ENCODE data around the gene SEC14L2. TPM values are rescaled to one million over a fixed set of nuclear protein-coding genes. Genes with fewer than 3 reads are reported as not detected.

SEC14L2 gene
- total and polyA plus RNA-seq, 2 experiments from 2014 or later: 2.5 to 4.2 TPM

DNA sequence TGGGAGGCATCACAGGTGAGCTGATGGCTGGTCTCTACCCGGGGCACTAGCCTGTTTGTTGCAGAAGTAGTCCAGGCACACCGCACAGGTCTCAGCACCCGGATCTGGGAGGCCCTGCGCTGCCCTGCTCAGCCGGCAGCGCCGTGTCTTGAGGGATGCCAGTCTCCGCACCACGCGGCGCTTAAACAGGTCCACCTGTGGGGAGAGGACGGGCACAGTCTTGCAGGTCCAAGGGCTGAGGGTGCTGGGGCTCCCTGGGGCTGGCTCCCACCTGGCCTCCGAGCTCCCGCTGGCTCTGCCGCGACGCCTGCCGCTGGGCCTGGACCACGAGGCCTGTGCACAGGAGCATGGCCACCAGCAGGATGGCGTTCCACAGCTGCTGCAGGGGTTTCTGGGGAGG lies 16.8 kb upstream of the SEC14L2 start:
- no peaks in the 10 kb centered on the region for H3K4me1 ChIP-seq (ENCODE audit: insufficient read depth)
- no peak overlapping the region for H3K4me3 ChIP-seq
- Mint-ChIP-seq H3K9me3 (no peaks in the 10 kb centered on the region), H3K36me3 (ENCODE audit: low read depth) (peaks cover 19% of the 10 kb centered on the region), H3K27ac (no peak overlapping the region), H3K4me3 (no peak overlapping the region), H3K27me3 (ENCODE audit: insufficient read depth, low read depth, poor library complexity) (peaks cover 9% of the 10 kb centered on the region), H3K4me1 (no peaks in the 10 kb centered on the region)
- no peak for DNase-seq (ENCODE audit: low spot score)
- no peaks in the 10 kb centered on the region for H3K27me3 ChIP-seq (ENCODE audit: insufficient read depth)
- TF ChIP-seq, protein P1, sequence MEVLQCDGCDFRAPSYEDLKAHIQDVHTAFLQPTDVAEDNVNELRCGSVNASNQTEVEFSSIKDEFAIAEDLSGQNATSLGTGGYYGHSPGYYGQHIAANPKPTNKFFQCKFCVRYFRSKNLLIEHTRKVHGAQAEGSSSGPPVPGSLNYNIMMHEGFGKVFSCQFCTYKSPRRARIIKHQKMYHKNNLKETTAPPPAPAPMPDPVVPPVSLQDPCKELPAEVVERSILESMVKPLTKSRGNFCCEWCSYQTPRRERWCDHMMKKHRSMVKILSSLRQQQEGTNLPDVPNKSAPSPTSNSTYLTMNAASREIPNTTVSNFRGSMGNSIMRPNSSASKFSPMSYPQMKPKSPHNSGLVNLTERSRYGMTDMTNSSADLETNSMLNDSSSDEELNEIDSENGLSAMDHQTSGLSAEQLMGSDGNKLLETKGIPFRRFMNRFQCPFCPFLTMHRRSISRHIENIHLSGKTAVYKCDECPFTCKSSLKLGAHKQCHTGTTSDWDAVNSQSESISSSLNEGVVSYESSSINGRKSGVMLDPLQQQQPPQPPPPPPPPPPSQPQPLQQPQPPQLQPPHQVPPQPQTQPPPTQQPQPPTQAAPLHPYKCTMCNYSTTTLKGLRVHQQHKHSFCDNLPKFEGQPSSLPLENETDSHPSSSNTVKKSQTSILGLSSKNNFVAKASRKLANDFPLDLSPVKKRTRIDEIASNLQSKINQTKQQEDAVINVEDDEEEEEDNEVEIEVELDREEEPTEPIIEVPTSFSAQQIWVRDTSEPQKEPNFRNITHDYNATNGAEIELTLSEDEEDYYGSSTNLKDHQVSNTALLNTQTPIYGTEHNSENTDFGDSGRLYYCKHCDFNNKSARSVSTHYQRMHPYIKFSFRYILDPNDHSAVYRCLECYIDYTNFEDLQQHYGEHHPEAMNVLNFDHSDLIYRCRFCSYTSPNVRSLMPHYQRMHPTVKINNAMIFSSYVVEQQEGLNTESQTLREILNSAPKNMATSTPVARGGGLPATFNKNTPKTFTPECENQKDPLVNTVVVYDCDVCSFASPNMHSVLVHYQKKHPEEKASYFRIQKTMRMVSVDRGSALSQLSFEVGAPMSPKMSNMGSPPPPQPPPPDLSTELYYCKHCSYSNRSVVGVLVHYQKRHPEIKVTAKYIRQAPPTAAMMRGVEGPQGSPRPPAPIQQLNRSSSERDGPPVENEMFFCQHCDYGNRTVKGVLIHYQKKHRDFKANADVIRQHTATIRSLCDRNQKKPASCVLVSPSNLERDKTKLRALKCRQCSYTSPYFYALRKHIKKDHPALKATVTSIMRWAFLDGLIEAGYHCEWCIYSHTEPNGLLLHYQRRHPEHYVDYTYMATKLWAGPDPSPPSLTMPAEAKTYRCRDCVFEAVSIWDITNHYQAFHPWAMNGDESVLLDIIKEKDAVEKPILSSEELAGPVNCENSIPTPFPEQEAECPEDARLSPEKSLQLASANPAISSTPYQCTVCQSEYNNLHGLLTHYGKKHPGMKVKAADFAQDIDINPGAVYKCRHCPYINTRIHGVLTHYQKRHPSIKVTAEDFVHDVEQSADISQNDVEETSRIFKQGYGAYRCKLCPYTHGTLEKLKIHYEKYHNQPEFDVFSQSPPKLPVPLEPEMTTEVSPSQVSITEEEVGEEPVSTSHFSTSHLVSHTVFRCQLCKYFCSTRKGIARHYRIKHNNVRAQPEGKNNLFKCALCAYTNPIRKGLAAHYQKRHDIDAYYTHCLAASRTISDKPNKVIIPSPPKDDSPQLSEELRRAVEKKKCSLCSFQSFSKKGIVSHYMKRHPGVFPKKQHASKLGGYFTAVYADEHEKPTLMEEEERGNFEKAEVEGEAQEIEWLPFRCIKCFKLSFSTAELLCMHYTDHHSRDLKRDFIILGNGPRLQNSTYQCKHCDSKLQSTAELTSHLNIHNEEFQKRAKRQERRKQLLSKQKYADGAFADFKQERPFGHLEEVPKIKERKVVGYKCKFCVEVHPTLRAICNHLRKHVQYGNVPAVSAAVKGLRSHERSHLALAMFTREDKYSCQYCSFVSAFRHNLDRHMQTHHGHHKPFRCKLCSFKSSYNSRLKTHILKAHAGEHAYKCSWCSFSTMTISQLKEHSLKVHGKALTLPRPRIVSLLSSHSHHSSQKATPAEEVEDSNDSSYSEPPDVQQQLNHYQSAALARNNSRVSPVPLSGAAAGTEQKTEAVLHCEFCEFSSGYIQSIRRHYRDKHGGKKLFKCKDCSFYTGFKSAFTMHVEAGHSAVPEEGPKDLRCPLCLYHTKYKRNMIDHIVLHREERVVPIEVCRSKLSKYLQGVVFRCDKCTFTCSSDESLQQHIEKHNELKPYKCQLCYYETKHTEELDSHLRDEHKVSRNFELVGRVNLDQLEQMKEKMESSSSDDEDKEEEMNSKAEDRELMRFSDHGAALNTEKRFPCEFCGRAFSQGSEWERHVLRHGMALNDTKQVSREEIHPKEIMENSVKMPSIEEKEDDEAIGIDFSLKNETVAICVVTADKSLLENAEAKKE (CRISPR knock-in tag; IDR thresholded peaks at IDR 0.05): no peak
- TF ChIP-seq POLR2AphosphoS5 (IDR thresholded peaks at IDR 0.05; ENCODE audit: low read depth) (no peak), JUNB (IDR thresholded peaks at IDR 0.05; ENCODE audit: unreplicated experiment) (no peak), NANOG (IDR thresholded peaks at IDR 0.05; ENCODE audit: borderline replicate concordance) (no peak), CREB1 (CRISPR knock-in tag; IDR thresholded peaks at IDR 0.05; ENCODE audit: low read depth) (no peak), EZH2 (IDR thresholded peaks at IDR 0.05; ENCODE audit: low read depth, unreplicated experiment) (no peak)
- TF ChIP-seq, protein P2, sequence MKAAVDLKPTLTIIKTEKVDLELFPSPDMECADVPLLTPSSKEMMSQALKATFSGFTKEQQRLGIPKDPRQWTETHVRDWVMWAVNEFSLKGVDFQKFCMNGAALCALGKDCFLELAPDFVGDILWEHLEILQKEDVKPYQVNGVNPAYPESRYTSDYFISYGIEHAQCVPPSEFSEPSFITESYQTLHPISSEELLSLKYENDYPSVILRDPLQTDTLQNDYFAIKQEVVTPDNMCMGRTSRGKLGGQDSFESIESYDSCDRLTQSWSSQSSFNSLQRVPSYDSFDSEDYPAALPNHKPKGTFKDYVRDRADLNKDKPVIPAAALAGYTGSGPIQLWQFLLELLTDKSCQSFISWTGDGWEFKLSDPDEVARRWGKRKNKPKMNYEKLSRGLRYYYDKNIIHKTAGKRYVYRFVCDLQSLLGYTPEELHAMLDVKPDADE (IDR thresholded peaks at IDR 0.05): no peak
- TF ChIP-seq, protein P3, sequence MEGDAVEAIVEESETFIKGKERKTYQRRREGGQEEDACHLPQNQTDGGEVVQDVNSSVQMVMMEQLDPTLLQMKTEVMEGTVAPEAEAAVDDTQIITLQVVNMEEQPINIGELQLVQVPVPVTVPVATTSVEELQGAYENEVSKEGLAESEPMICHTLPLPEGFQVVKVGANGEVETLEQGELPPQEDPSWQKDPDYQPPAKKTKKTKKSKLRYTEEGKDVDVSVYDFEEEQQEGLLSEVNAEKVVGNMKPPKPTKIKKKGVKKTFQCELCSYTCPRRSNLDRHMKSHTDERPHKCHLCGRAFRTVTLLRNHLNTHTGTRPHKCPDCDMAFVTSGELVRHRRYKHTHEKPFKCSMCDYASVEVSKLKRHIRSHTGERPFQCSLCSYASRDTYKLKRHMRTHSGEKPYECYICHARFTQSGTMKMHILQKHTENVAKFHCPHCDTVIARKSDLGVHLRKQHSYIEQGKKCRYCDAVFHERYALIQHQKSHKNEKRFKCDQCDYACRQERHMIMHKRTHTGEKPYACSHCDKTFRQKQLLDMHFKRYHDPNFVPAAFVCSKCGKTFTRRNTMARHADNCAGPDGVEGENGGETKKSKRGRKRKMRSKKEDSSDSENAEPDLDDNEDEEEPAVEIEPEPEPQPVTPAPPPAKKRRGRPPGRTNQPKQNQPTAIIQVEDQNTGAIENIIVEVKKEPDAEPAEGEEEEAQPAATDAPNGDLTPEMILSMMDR (conservative IDR thresholded peaks at IDR 0.05; ENCODE audit: low read depth in 2 of 2): no peak
- H3F3A ChIP-seq (replicated peaks; ENCODE audit: low read depth): no peaks in the 10 kb centered on the region
- H4K20me1 ChIP-seq (replicated peaks; ENCODE audit: insufficient read depth): no peaks in the 10 kb centered on the region
- no peak overlapping the region for H3K27ac ChIP-seq (ENCODE audit: low read depth)
- ATAC-seq: no peak
- no peaks in the 10 kb centered on the region for H3K9me2 ChIP-seq (ENCODE audit: insufficient read depth)
- no peak overlapping the region for H2AFZ ChIP-seq
- H3K36me3 ChIP-seq (ENCODE audit: insufficient read depth): no peaks in the 10 kb centered on the region
- no peaks in the 10 kb centered on the region for H3K79me2 ChIP-seq (replicated peaks; ENCODE audit: insufficient read depth)
- no peak overlapping the region for H3K4me2 ChIP-seq
